Lung (tissue), 12 donors: ENCODE data around the gene TENM3. TPM values are rescaled to one million over a fixed set of nuclear protein-coding genes. Genes with fewer than 3 reads are reported as not detected.

ENCODE experiments used
- ATAC-seq: fragments of 200-7000 bp; cut with Tn5 transposase; one replicate; pipeline ENCODE4 v1.9.1; 2020; ENCODE audit warnings: moderate number of reproducible peaks; ENCODE audit not compliant: insufficient read depth, low FRiP score
- DNase-seq, 3 donors: peaks; one replicate each; pipeline ENCODE4 v3.0.0-alpha.2; 2013 to 2017
- H3K27ac ChIP-seq, 2 donors: one replicate each; pipeline ENCODE4 v1.5.1; 2013; ENCODE audit warnings: mild to moderate bottlenecking in 2 of 2, moderate library complexity in 2 of 2, control low read depth in 1 of 2, inconsistent platforms in 1 of 2, low read depth in 1 of 2, low read length in 1 of 2
- H3K27me3 ChIP-seq, 3 donors: one replicate each; pipeline ENCODE4 v1.5.1; 2013; ENCODE audit warnings: low read length in 2 of 3; ENCODE audit not compliant: control insufficient read depth in 3 of 3, insufficient read depth in 3 of 3
- H3K36me3 ChIP-seq, 4 donors: one replicate each; pipeline ENCODE4 v1.5.1; 2013; ENCODE audit warnings: low read length in 4 of 4, mild to moderate bottlenecking in 1 of 4, moderate library complexity in 1 of 4; ENCODE audit not compliant: control insufficient read depth in 4 of 4, insufficient read depth in 4 of 4
- H3K4me1 ChIP-seq, 5 donors: one replicate each; pipeline ENCODE4 v1.5.1; 2013; ENCODE audit warnings: low read length in 5 of 5, mild to moderate bottlenecking in 2 of 5, moderate library complexity in 1 of 5; ENCODE audit not compliant: control insufficient read depth in 5 of 5, insufficient read depth in 5 of 5
- H3K4me3 ChIP-seq: one replicate; pipeline ENCODE4 v1.5.1; 2013; ENCODE audit warnings: mild to moderate bottlenecking, control low read depth, moderate library complexity
- H3K9ac ChIP-seq, 2 donors: one replicate each; pipeline ENCODE4 v1.5.1; 2013; ENCODE audit warnings: low read length in 2 of 2, control low read depth in 1 of 2; ENCODE audit not compliant: insufficient read depth in 1 of 2
- H3K9me3 ChIP-seq, 4 donors: one replicate each; pipeline ENCODE4 v1.5.1; 2013; ENCODE audit warnings: low read length in 3 of 4, mild to moderate bottlenecking in 1 of 4, moderate library complexity in 1 of 4; ENCODE audit not compliant: control insufficient read depth in 4 of 4, insufficient read depth in 3 of 4
- WGBS, 2 donors: extraction: QIAGEN DNeasy Blood & Tissue Kit; methylation state at CpG; one replicate each; pipeline ENCODE4 v1.1.7; 2013; 5-methylcytosine and 5-hydroxymethylcytosine counted together
- polyA plus RNA-seq, 2 donors: library from polyadenylated mRNA; stranded (reverse); fragments of 200-250 nt; gene quantifications; one replicate each; pipeline ENCODE4 v1.2.1, GENCODE V29; 2013
- total RNA-seq, 2 donors: library from RNA; depleted of rRNA in 1 of 2; stranded (reverse); fragments of >200 nt in 1 of 2; gene quantifications; one replicate each; pipeline ENCODE4 v1.2.1, GENCODE V29; 2014 to 2021
- TF ChIP-seq, protein P1 (sequence below): IDR thresholded peaks from 2 replicates; pipeline ENCODE4 v1.5.1; 2012; ENCODE audit warnings: mild to moderate bottlenecking; ENCODE audit errors: control extremely low read depth, extremely low read depth
- donor health status: control.
- donor health status: control.
- donor health status: Bipolar disorder and iron deficiency.
- donor health status: healthy.
- donor health status: DM: yes; HTN: yes; CAD: no.

TENM3 gene
- total and polyA plus RNA-seq, 4 donors, result 0.14 to 5.3 (median 2.2) TPM

DNA sequence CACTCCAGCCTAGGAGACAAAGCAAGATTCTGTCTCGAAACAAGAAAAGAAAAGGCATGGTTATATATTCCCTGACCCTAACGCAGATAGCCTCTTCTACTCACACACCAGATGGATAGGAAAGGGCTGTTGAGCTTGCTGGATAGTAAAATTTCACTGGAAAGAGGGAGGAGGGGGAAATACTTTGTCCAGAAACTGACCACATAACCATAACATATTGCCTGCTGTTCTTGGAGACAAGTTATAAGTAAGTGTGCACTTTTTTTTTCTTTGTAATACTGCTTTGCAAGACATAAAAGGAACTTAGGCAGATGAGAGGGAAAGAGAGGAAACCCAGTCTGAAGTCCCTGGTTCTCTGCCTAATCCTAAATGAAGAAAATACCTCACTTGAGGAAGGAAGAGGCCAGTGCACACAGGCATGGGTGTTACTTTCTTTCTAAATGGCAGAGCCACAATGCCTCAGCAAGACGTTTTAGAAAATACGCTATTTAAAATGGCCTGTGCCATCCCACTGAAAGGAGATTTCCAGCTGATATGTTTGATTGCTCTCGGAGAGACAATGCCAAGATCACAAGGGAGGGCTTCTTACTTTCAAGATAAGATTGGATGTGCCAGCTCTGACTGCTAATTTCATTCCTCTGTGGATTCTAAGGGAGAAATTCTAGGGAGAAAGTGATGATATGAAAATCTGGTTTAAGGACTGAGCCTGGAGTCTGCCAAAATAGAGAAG is 533.3 kb downstream of the TENM3 start:
- ATAC-seq, result no peak
- WGBS, 2 donors, result 48 to 65% methylated on average over 5 of the region's 5 CpGs
- no peak overlapping the region for H3K9ac ChIP-seq

DNA sequence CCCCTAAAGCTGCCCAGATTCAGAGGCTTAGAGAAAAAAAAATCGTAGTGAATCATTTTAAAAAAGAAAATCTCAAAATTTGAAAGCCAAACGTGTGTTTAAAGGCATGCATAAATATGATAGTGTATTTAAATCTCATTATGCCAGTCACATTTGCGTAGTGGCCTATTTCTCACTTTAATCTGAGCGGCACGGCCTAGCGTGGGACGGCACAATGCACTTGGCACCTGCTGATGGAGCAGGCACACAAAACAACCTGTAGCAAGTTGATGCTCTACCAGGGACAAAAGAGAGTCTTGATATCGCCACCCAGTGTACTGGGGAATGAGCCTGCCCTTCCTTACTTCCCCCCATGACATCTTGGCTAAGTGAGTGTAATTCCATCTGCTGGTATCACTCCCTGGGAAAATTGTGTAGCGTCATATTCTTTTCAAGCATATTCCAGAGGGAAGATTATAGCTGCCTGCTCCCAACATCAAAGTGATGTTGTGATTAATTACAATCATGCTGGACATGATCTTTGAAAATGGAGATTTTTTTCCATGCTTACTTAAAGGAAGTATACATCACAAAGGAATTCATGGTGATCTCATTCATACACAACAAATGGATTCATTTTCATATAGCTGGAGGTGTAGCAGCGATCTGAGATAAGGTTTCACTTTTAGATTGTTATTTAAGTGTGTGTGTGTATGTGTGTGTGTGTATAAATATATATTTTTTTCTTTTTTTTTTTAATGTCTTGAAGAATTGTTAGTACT is 535.2 kb downstream of the TENM3 start:
- H3K36me3 ChIP-seq, result no peaks in the 10 kb centered on the region
- ATAC-seq (no peak), DNase-seq (no peak)
- no peak overlapping the region for H3K4me3 ChIP-seq
- H3K27me3 ChIP-seq, result no peaks in the 10 kb centered on the region
- WGBS, 2 donors, result 87 to 89% methylated on average over 10 of the region's 10 CpGs
- no peaks in the 10 kb centered on the region for H3K4me1 ChIP-seq
- no peak overlapping the region for H3K9ac ChIP-seq
- H3K9me3 ChIP-seq, result peaks cover 0 to 2% (median 0%) of the 10 kb centered on the region in 4 donors
- TF ChIP-seq, protein P1, sequence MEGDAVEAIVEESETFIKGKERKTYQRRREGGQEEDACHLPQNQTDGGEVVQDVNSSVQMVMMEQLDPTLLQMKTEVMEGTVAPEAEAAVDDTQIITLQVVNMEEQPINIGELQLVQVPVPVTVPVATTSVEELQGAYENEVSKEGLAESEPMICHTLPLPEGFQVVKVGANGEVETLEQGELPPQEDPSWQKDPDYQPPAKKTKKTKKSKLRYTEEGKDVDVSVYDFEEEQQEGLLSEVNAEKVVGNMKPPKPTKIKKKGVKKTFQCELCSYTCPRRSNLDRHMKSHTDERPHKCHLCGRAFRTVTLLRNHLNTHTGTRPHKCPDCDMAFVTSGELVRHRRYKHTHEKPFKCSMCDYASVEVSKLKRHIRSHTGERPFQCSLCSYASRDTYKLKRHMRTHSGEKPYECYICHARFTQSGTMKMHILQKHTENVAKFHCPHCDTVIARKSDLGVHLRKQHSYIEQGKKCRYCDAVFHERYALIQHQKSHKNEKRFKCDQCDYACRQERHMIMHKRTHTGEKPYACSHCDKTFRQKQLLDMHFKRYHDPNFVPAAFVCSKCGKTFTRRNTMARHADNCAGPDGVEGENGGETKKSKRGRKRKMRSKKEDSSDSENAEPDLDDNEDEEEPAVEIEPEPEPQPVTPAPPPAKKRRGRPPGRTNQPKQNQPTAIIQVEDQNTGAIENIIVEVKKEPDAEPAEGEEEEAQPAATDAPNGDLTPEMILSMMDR, result no peak
- no peak overlapping the region for H3K27ac ChIP-seq

More for the DNA sequence above, 533.3 kb downstream of the TENM3 start:
- TF ChIP-seq, protein P1, result no peak
- H3K36me3 ChIP-seq, result no peaks in the 10 kb centered on the region
- no peaks in the 10 kb centered on the region for H3K4me1 ChIP-seq
- DNase-seq, result no peak
- H3K9me3 ChIP-seq, result peaks cover 0 to 2% (median 0%) of the 10 kb centered on the region in 4 donors
- no peak overlapping the region for H3K27ac ChIP-seq
- H3K27me3 ChIP-seq, result no peaks in the 10 kb centered on the region
- no peak overlapping the region for H3K4me3 ChIP-seq

DNA sequence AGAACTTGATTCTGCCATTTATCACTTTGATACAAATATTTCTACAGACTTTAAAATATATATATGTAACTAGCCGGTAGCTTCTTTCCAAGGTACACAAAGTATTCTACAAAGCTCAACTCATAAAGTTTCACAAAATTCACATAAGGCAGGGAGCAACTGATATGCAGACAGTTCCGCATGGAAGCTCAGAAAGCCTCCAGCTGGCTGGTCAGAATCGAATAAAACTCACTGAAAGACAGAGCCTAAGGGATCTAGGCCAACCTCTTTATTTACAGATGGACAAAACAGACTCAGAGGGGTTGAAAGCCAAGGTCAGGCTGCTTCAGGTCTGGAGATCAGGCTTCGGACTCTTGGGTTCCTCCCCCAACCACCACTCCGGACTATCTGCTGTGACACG is 543.8 kb downstream of the TENM3 start:
- DNase-seq (no peak), ATAC-seq (no peak)
- 91 to 93% methylated on average over 6 of the region's 6 CpGs for WGBS, 2 donors
- Histone ChIP-seq H3K4me3 (no peak overlapping the region), H3K9me3 (peaks cover 0 to 2% (median 0%) of the 10 kb centered on the region in 4 donors), H3K36me3 (no peaks in the 10 kb centered on the region), H3K27ac (no peak overlapping the region), H3K9ac (no peak overlapping the region), H3K4me1 (no peaks in the 10 kb centered on the region), H3K27me3 (no peaks in the 10 kb centered on the region)
- TF ChIP-seq, protein P1, result no peak
